NCI-H524 (cell line): Measurements from ENCODE around the gene TICRR.
A peak's percentile ranks its signal among the peaks of the same experiment; 100 is the strongest.

ENCODE experiments used
- DNase-seq, 2 experiments: peaks; one replicate each; lab custom pipeline; 2025; lab: John Stamatoyannopoulos, UW

The TICRR gene

GRCh38 chr15:89629829-89630228 lies 54.6 kb downstream of the TICRR start:
- no peak for DNase-seq

DNA sequence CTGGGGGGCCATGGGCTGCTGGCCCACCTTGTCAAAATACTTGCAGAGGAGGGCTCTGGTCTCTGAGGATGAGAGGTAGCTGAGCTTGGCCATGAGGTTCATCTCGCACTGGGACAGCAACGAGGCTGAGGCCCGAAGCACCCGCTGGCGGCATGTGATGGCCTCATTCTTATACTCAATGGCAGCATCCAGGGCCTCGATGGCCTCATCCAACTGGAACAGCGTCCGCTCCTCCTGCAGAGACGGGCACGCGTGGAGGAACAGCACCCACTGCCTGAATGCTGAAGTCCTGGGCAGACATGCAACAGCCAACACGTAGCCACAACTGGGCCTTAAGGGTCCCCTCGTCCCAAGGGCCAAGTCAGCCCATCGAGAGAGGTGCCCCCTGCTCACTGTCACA lies 55.0 kb downstream of the TICRR start:
- DNase-seq = no peak

- no peak for DNase-seq
Observed at GRCh38 chr15:89630974-89631901, 56.0 kb downstream of the TICRR start.

GRCh38 chr15:89631902-89632264 lies 56.6 kb downstream of the TICRR start:
- DNase-seq = no peak

DNA sequence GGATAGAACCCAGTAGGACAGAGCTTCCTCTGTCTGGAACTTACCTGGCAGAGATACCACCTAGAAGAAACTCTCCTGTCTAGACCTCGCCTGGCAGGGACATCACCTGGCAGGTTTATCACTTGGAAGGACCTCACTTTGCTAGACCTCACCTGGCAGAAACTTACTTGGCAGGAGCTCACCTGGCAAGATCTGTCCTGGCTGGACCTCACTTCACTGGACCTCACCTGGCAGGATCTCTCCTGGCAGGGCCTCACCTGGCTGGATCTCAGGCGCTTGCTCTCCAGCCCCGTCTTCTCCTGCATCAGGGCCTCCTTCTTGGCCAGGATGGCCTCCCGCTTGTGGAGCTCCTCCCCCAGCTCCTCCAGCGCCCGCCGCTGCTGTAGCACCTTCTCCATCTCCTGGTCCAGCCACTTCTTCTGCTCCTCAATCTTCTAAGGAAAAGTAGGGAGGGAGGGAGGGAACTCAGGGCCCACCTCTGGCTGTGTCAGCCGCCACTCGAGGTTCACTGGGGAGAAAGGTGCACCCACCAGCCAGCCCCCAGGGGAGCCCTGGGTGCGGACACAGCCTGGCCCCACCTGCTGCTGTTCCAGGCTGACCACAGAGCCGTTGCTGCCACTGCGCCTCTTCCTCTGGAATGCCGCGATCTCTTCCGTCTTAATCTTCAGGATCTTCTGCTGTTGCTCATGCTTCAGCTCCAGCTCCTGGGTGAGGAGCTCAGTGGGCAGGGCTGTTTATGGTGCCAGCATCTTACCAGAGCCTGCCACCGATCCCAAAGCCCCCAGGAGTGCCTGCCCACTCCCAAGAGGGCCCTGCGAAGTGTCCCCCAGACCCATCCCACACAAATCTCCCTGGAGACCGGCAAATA lies 57.5 kb downstream of the TICRR start:
- DNase-seq = no peak

DNA sequence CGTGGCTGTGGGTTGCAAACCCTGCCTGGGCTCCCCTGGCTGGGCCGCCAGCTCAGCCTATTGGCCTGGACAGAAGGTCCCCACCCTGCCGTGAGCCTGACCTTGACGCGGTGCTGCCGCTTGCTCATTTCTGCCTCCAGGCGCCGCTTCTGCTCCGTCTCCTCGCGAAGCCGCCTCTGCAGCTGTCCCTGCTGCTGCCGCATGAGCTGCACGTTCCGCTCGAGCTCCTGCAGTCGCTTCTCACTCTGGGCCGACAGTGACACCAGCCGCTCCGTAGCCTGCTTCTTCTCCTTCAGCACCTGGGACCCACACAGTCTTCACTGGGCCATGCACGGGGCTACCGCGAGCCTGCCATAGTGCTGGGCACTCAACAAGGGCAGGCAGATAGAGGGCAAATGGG lies 58.3 kb downstream of the TICRR start:
- DNase-seq = no peak

- DNase-seq = no peak
Observed at GRCh38 chr15:89640245-89640644, 65.0 kb downstream of the TICRR start.

GRCh38 chr15:89641053-89641452 lies 65.8 kb downstream of the TICRR start:
- DNase-seq = no peak

DNA sequence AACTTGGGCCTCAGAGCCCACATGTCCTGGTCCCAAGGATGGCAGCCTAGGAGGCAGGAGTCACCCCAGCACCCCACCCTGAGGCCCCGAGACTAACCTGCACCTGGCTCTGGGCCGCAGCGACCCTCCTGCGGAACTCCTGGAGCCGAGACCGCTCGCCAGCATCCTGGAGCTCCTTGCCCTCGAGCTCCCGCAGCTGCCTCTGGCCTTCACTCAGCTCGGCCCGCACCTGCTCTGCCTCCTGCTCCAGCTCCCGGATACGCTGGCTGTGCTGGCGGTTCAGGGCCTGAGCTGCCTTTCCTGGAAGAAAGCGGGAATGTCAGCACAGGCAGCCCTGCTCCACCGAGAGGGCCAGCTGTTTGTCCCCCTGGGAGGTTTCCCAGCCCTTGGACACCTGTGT lies 66.8 kb downstream of the TICRR start:
- DNase-seq = no peak

- no peak for DNase-seq
Observed at GRCh38 chr15:89645680-89646079, 70.4 kb downstream of the TICRR start.

GRCh38 chr15:89646416-89647141 lies 71.3 kb downstream of the TICRR start:
- no peak for DNase-seq

GRCh38 chr15:89647191-89647851 lies 72.1 kb downstream of the TICRR start:
- peak in 1 of 2 experiments; percentile 46 for DNase-seq

DNA sequence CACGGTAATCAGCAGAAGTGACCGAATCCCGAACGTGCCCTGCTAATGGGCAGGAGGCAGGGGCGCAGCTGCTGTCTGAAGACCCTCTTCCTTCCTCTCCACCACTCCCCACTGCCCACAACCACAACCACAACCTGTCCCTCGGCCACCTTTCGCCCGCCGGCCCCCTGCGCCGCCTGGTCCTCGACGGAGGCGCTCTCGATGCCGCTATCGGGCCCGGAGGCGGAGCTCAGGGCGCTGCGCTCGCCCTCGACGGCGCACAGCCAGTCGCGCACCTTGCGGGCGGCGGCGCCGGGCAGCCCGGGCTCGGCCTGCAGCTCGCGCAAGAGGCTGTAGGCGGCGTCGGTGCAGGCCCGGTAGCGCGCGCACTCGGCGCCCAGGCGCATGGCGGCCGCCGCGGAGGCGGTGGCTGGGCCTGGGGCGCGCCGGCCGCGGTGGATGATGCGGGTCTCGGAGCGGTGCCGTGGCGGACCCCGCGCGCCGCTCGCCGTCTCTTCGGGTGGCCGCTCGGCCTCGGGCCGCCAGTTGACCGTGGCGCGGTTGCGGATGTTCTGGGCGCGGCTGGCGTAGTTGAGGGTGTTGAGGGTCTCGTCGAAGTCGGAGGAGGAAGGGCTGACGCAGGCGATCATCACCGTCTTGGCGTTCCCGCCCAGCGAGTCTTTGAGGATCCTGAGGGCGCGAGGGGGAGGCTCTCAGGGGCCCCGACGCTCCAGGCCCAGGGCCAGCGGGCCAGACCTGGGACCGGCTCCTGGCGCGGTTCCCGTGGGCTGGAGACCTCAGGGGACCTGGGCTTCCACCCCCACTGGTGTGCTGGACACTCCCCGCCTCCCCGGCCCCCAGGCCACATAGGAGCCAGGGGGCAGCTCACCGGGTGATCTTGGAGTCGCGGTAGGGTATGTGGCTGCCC lies 73.1 kb downstream of the TICRR start:
- DNase-seq = no peak

GRCh38 chr15:89649013-89649625 lies 73.8 kb downstream of the TICRR start:
- DNase-seq = no peak

DNA sequence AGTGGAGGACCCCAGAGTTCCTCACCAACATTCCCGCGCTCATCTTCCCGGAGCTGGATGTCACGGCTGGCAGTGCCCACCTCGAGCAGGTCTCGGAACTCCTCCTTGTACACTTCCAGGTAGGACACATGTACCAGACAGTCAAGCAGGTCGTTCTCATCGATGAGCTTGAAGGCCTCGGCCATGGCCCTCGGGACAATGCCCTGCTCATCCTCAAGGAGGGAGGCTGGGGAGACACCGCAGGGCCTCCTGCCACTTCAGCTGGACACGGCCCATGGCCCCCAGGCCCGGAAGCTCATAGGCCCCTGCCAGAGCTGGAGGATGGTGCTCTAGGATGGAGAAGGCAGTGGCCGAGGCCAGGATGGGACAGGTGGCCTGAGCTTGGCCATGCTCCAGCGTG lies 74.4 kb downstream of the TICRR start:
- no peak for DNase-seq

DNA sequence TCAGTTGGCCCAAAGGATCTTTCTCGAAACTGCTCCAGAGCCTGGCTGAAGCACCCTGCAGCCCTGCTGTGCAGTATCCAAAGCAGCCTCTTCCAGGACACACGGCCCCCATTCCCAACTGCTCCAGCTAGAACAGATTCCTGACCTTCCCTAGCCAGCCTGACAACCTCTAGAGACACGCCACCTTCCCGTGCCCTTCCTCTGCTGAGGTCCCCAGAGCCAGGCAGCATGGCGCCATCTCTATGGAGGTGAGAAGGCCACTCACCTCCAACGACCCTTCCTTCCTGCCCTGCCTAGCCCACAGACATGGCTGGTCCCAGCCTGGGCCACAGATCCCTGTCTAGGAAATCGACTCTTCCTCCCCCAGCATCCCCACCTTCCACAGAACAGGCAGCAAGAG lies 76.9 kb downstream of the TICRR start:
- DNase-seq = no peak

DNA sequence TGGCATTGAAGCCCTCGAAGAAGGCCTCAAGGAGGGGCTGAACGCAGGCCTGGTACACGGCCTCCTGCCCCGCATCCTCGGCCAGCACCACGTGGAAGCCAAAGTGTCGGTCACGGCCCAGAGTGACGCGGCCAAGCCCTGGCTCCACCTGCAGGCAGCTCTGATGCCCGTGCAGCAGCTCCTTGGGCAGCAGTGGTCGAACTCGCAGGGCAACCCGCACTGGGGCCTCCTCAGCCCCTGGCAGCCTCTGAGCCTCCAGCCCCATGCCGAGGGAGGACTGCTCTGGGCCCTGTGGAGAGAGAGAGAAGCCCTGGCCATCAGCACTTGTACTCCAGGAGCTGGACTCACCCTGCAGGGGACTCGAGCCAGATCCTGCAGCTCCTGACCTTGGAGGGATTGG lies 77.4 kb downstream of the TICRR start:
- no peak for DNase-seq

DNA sequence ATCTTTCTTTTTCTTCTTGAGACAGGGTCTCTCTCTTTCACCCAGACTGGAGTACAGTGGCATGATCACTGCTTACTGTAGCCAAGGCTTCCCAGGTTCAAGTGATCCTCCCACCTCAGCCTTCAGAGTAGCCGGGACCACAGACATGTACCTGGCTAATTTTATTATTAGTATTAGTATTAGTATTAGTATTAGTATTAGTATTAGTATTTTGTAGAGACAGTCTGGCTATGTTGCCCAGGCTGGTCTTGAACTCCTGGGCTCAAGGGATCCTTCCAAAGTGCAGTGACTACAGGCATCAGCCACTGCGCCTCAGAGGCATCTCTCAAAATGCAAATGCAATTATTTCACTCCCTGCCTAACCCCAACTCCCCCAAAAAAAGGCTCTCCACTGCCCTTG lies 78.3 kb downstream of the TICRR start:
- no peak for DNase-seq

DNA sequence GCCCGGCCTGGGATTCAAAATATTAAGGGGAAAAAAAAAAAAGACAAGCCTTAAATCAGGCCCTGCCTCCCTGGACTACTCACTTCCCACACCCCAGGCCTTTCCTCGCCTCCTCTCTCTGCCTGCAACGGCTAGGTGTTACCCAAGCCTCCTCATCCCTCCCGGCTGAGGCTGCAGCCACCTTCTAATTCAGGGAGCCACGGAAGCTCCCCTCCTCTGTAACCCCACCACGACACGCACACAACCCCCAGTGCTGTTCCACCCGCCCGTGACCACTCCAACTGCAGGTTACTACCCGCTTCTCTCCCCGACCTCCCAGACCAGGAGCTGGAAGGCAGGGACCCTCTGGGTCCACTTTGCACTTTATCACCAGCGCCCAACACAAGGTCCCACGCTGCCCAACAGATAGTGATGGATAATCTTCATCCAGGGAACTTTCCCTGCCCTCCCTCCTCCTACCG lies 79.1 kb downstream of the TICRR start:
- DNase-seq = no peak
